ENCODE results near the gene UBE2QL1. TPM values are rescaled to one million over a fixed set of nuclear protein-coding genes. Genes with fewer than 3 reads are reported as not detected.

The UBE2QL1 gene
- total RNA-seq, 2 experiments from 2014 or later, result 0.33 to 0.45 TPM

DNA sequence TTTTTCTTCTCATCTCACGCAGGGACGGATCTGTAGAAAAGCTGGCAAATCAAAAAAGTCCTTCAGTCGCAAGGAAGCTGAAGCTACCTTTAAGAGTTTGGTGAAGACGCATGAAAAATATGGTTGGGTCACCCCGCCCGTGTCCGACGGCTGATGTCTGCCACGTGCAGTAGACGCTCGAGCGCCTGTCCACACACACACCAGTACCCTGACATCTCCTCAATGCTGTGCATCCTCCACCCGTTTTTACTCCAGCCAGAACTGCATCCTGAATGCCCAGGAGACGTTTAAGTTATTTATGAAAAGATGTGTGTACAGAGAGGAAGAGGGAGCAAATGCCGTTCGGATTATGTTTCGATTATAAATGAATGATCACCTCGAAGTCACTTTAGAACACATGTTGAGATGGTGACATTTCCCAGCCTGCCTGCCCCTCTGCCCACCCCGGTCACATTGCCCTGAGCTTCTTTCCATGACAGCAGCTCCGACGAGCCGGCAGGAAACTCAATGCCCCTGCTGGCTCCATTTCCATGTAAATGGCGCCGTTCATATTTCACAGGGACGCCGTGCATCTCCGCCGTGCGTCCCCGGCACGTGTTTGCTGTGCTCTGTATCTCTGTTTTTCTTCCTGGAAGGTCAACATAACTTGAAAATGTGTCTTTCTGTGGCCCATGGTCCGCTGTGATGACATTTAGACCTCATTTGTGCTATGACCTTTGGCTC, 42.7 kb downstream of the UBE2QL1 start:
- H3K27me3 Mint-ChIP-seq, result peaks cover 8% of the 10 kb centered on the region

DNA sequence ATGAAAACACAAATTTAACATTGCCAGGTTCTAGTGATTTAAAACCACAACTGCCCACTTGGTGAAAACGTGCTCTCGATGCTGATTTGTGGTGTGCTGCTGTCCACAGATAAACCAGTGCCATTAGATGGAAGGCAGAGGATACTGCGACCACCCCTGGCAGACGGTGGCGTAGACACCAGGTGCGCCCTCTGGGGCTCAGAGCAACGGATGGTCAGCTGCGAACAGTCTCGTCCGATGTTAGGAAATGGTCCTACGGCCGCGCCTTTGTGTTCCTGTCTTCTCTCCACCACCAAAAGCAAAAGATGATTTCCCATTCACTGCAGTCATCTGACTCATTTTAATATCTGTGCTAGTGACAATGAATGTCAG, 43.2 kb downstream of the UBE2QL1 start:
- Histone ChIP-seq H3K36me3 (ENCODE audit: insufficient read depth, low read length) (no peaks in the 10 kb centered on the region), H3K27ac (ENCODE audit: low read depth in 1 of 2, low read length in 2 of 2) (no peak overlapping the region), H3K4me1 (ENCODE audit: insufficient read depth, low read length) (no peaks in the 10 kb centered on the region), H3K4me3 (ENCODE audit: low read length) (no peak overlapping the region), H3K9me3 (ENCODE audit: control insufficient read depth in 1 of 2, insufficient read depth in 1 of 2, low read length in 2 of 2) (no peaks in the 10 kb centered on the region), H3K27me3 (ENCODE audit: control insufficient read depth in 1 of 2, insufficient read depth in 2 of 2, low read length in 2 of 2) (peaks cover 0 to 2% of the 10 kb centered on the region in 2 experiments)
- intact Hi-C loops (cut with DNase I, micrococcal nuclease), result no loop called here
- no peak overlapping the region for H3K27ac Mint-ChIP-seq
- ATAC-seq (ENCODE audit: poor library complexity), result no peak
- H3K4me1 Mint-ChIP-seq (ENCODE audit: low read depth), result peaks cover 4% of the 10 kb centered on the region
- DNase-seq, result no peak
- ChIA-PET POLR2A (no interaction called here), CTCF (no interaction called here)
- no peaks in the 10 kb centered on the region for H3K36me3 Mint-ChIP-seq (ENCODE audit: low read depth)
- H3K27me3 Mint-ChIP-seq, result peaks cover 4% of the 10 kb centered on the region
- TF ChIP-seq, protein P1, sequence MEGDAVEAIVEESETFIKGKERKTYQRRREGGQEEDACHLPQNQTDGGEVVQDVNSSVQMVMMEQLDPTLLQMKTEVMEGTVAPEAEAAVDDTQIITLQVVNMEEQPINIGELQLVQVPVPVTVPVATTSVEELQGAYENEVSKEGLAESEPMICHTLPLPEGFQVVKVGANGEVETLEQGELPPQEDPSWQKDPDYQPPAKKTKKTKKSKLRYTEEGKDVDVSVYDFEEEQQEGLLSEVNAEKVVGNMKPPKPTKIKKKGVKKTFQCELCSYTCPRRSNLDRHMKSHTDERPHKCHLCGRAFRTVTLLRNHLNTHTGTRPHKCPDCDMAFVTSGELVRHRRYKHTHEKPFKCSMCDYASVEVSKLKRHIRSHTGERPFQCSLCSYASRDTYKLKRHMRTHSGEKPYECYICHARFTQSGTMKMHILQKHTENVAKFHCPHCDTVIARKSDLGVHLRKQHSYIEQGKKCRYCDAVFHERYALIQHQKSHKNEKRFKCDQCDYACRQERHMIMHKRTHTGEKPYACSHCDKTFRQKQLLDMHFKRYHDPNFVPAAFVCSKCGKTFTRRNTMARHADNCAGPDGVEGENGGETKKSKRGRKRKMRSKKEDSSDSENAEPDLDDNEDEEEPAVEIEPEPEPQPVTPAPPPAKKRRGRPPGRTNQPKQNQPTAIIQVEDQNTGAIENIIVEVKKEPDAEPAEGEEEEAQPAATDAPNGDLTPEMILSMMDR (IDR thresholded peaks at IDR 0.05), result no peak
- no peak overlapping the region for H3K4me3 Mint-ChIP-seq
- no peaks in the 10 kb centered on the region for H3K9me3 Mint-ChIP-seq

More for the DNA sequence above, 42.7 kb downstream of the UBE2QL1 start:
- Mint-ChIP-seq H3K4me3 (no peak overlapping the region), H3K36me3 (ENCODE audit: low read depth) (no peaks in the 10 kb centered on the region), H3K9me3 (no peaks in the 10 kb centered on the region), H3K27ac (no peak overlapping the region), H3K4me1 (ENCODE audit: low read depth) (peaks cover 9% of the 10 kb centered on the region)
- Histone ChIP-seq H3K27ac (ENCODE audit: low read depth in 1 of 2, low read length in 2 of 2) (no peak overlapping the region), H3K4me3 (ENCODE audit: low read length) (no peak overlapping the region), H3K9me3 (ENCODE audit: control insufficient read depth in 1 of 2, insufficient read depth in 1 of 2, low read length in 2 of 2) (no peaks in the 10 kb centered on the region), H3K4me1 (ENCODE audit: insufficient read depth, low read length) (no peaks in the 10 kb centered on the region), H3K27me3 (ENCODE audit: control insufficient read depth in 1 of 2, insufficient read depth in 2 of 2, low read length in 2 of 2) (peaks cover 0 to 2% of the 10 kb centered on the region in 2 experiments), H3K36me3 (ENCODE audit: insufficient read depth, low read length) (no peaks in the 10 kb centered on the region)
- ChIA-PET CTCF (no interaction called here), POLR2A (no interaction called here)
- intact Hi-C loops (cut with DNase I, micrococcal nuclease), result no loop called here
- DNase-seq, result no peak
- ATAC-seq (ENCODE audit: poor library complexity), result no peak
- TF ChIP-seq, protein P1 (IDR thresholded peaks at IDR 0.05), result no peak

DNA sequence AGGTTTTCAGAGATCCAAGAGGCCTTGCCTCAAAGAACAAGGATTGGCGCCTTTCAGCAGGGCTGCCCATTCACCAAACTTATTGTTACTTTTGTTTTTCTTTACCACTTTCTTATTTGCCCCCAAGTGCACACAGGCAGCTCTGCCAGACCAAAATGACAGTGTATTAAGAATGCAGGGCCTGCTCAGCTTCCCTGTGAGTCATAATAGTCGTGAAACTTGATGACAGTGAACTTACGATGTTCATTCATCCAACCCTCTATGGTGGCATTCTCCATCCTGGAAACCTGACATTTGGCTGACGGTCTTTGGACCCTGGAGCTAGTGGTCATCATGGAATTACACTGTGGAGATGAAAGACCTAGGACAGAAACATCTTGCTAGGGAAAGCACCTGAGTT, 44.3 kb downstream of the UBE2QL1 start:
- TF ChIP-seq, protein P1 (IDR thresholded peaks at IDR 0.05), result no peak
- DNase-seq (no peak), ATAC-seq (ENCODE audit: poor library complexity) (no peak)
- Mint-ChIP-seq H3K27me3 (peaks cover 4% of the 10 kb centered on the region), H3K36me3 (ENCODE audit: low read depth) (no peaks in the 10 kb centered on the region), H3K4me3 (no peak overlapping the region), H3K4me1 (ENCODE audit: low read depth) (no peaks in the 10 kb centered on the region), H3K27ac (no peak overlapping the region), H3K9me3 (no peaks in the 10 kb centered on the region)
- Histone ChIP-seq H3K4me3 (ENCODE audit: low read length) (no peak overlapping the region), H3K27me3 (ENCODE audit: control insufficient read depth in 1 of 2, insufficient read depth in 2 of 2, low read length in 2 of 2) (peaks cover 0 to 2% of the 10 kb centered on the region in 2 experiments), H3K36me3 (ENCODE audit: insufficient read depth, low read length) (no peaks in the 10 kb centered on the region), H3K27ac (ENCODE audit: low read depth in 1 of 2, low read length in 2 of 2) (no peak overlapping the region), H3K4me1 (ENCODE audit: insufficient read depth, low read length) (no peaks in the 10 kb centered on the region), H3K9me3 (ENCODE audit: control insufficient read depth in 1 of 2, insufficient read depth in 1 of 2, low read length in 2 of 2) (no peaks in the 10 kb centered on the region)
- ChIA-PET CTCF (no interaction called here), POLR2A (no interaction called here)
- intact Hi-C loops (cut with DNase I, micrococcal nuclease), result no loop called here

All from CD4-positive, alpha-beta T cell (primary cell).